ENCODE measurements around the gene PDCD4. TPM values are rescaled to one million over a fixed set of nuclear protein-coding genes. Genes with fewer than 3 reads are reported as not detected.

Gene PDCD4
- total RNA-seq, 2 experiments from 2014 or later: 97.1 to 98.4 TPM

GRCh38 chr10:110872145-110872983 lies 636 bp downstream of the PDCD4 start:
- H3K9me3 Mint-ChIP-seq (ENCODE audit: insufficient read depth): no peaks in the 10 kb centered on the region
- H3K4me1 Mint-ChIP-seq (ENCODE audit: low read depth): peaks cover 63% of the 10 kb centered on the region
- no peaks in the 10 kb centered on the region for H3K27me3 Mint-ChIP-seq (ENCODE audit: low read depth)
- DNase-seq (peak; percentile 90), ATAC-seq (peak; percentile 76)
- peak overlapping the region; percentile 89 for H3K4me3 Mint-ChIP-seq
- peak overlapping the region; percentile 93 for H3K27ac Mint-ChIP-seq
- CTCF ChIA-PET: interaction anchor here (0.7 to 2.1 kb wide), 19 partner anchors 10 to 288 kb away, joined by 3 to 13 read pairs (median 4); no protein-coding TSS in a partner anchor
- H3K36me3 Mint-ChIP-seq (ENCODE audit: low read depth): peaks cover 24% of the 10 kb centered on the region
- POLR2A ChIA-PET: interaction anchor here (0.6 to 3.2 kb wide), 23 partner anchors 8 to 127 kb away, joined by 3 to 24 read pairs (median 5); partner anchors contain the start of genes BBIP1 and SHOC2

- Mint-ChIP-seq H3K4me3 (peak overlapping the region; percentile 89), H3K27ac (peak overlapping the region; percentile 93), H3K27me3 (ENCODE audit: low read depth) (no peaks in the 10 kb centered on the region), H3K36me3 (ENCODE audit: low read depth) (peaks cover 33% of the 10 kb centered on the region), H3K4me1 (ENCODE audit: low read depth) (peaks cover 63% of the 10 kb centered on the region), H3K9me3 (ENCODE audit: insufficient read depth) (no peaks in the 10 kb centered on the region)
- ATAC-seq (no peak), DNase-seq (no peak)
- CTCF ChIA-PET: interaction anchor here (0.7 to 2.1 kb wide), 18 partner anchors 10 to 127 kb away, joined by 3 to 13 read pairs (median 4); partner anchors contain the start of genes BBIP1 and SHOC2
- POLR2A ChIA-PET: interaction anchor here (0.6 to 3.2 kb wide), 16 partner anchors 9 to 128 kb away, joined by 3 to 24 read pairs (median 5); partner anchors contain the start of genes BBIP1 and SHOC2
Observed at GRCh38 chr10:110872984-110873923, 1.5 kb downstream of the PDCD4 start.

GRCh38 chr10:110873951-110874350 lies 2.2 kb downstream of the PDCD4 start:
- Mint-ChIP-seq H3K9me3 (ENCODE audit: insufficient read depth) (no peaks in the 10 kb centered on the region), H3K4me3 (peak overlapping the region; percentile 89), H3K4me1 (ENCODE audit: low read depth) (peaks cover 60% of the 10 kb centered on the region), H3K27ac (peak overlapping the region; percentile 88), H3K27me3 (ENCODE audit: low read depth) (no peaks in the 10 kb centered on the region), H3K36me3 (ENCODE audit: low read depth) (peaks cover 40% of the 10 kb centered on the region)
- DNase-seq (no peak), ATAC-seq (no peak)
- CTCF ChIA-PET: interaction anchor here (2.1 kb wide), 1 partner anchor 128 kb away, joined by 7 read pairs; no protein-coding TSS in a partner anchor
- POLR2A ChIA-PET: interaction anchor here (3.2 kb wide), 1 partner anchor 37 kb away, joined by 24 read pairs; no protein-coding TSS in a partner anchor

- no peaks in the 10 kb centered on the region for H3K27me3 Mint-ChIP-seq (ENCODE audit: low read depth)
- peaks cover 53% of the 10 kb centered on the region for H3K4me1 Mint-ChIP-seq (ENCODE audit: low read depth)
- no peak for DNase-seq
- H3K9me3 Mint-ChIP-seq (ENCODE audit: insufficient read depth): no peaks in the 10 kb centered on the region
- no peak for ATAC-seq
- POLR2A ChIA-PET: interaction anchor here (1.7 to 1.9 kb wide), 2 partner anchors 11 kb away, joined by 5 to 10 read pairs; no protein-coding TSS in a partner anchor
- peaks cover 36% of the 10 kb centered on the region for H3K36me3 Mint-ChIP-seq (ENCODE audit: low read depth)
- no peak overlapping the region for H3K4me3 Mint-ChIP-seq
- peak overlapping the region; percentile 5 for H3K27ac Mint-ChIP-seq
- CTCF ChIA-PET: interaction anchor here (0.8 to 2.1 kb wide), 8 partner anchors 11 to 128 kb away, joined by 3 to 8 read pairs (median 4); no protein-coding TSS in a partner anchor
Observed at GRCh38 chr10:110876000-110876399, 4.3 kb downstream of the PDCD4 start.

- H3K27me3 Mint-ChIP-seq (ENCODE audit: low read depth): no peaks in the 10 kb centered on the region
- DNase-seq: no peak
- no peak overlapping the region for H3K4me3 Mint-ChIP-seq
- H3K36me3 Mint-ChIP-seq (ENCODE audit: low read depth): peaks cover 43% of the 10 kb centered on the region
- H3K9me3 Mint-ChIP-seq (ENCODE audit: insufficient read depth): no peaks in the 10 kb centered on the region
- POLR2A ChIA-PET: interaction anchor here (1.7 to 1.9 kb wide), 2 partner anchors 10 to 12 kb away, joined by 5 to 10 read pairs; no protein-coding TSS in a partner anchor
- no peak overlapping the region for H3K27ac Mint-ChIP-seq
- CTCF ChIA-PET: interaction anchor here (0.8 to 2.2 kb wide), 7 partner anchors 10 to 74 kb away, joined by 3 to 7 read pairs (median 4); no protein-coding TSS in a partner anchor
- ATAC-seq: no peak
- peaks cover 52% of the 10 kb centered on the region for H3K4me1 Mint-ChIP-seq (ENCODE audit: low read depth)
Observed at GRCh38 chr10:110876788-110877187, 5.1 kb downstream of the PDCD4 start.

- ATAC-seq: peak; percentile 9
- peaks cover 63% of the 10 kb centered on the region for H3K4me1 Mint-ChIP-seq (ENCODE audit: low read depth)
- no peaks in the 10 kb centered on the region for H3K9me3 Mint-ChIP-seq (ENCODE audit: insufficient read depth)
- H3K36me3 Mint-ChIP-seq (ENCODE audit: low read depth): peaks cover 61% of the 10 kb centered on the region
- no peak overlapping the region for H3K27ac Mint-ChIP-seq
- ChIA-PET POLR2A (interaction anchor here (0.9 to 1.2 kb wide), 3 partner anchors 9 to 39 kb away, joined by 3 to 6 read pairs (median 4); partner anchors contain the start of genes BBIP1, PDCD4 and SHOC2), CTCF (interaction anchor here (0.6 to 4.3 kb wide), 11 partner anchors 12 to 570 kb away, joined by 3 to 27 read pairs (median 3); no protein-coding TSS in a partner anchor)
- H3K27me3 Mint-ChIP-seq (ENCODE audit: low read depth): no peaks in the 10 kb centered on the region
- H3K4me3 Mint-ChIP-seq: no peak overlapping the region
- DNase-seq: no peak
Observed at GRCh38 chr10:110880012-110880411, 8.3 kb downstream of the PDCD4 start.

- no peaks in the 10 kb centered on the region for H3K9me3 Mint-ChIP-seq (ENCODE audit: insufficient read depth)
- H3K4me1 Mint-ChIP-seq (ENCODE audit: low read depth): peaks cover 62% of the 10 kb centered on the region
- DNase-seq (no peak), ATAC-seq (no peak)
- peaks cover 59% of the 10 kb centered on the region for H3K36me3 Mint-ChIP-seq (ENCODE audit: low read depth)
- CTCF ChIA-PET: interaction anchor here (0.8 to 4.3 kb wide), 5 partner anchors 13 to 108 kb away, joined by 3 to 27 read pairs (median 6); no protein-coding TSS in a partner anchor
- no peak overlapping the region for H3K4me3 Mint-ChIP-seq
- no peaks in the 10 kb centered on the region for H3K27me3 Mint-ChIP-seq (ENCODE audit: low read depth)
- POLR2A ChIA-PET: no interaction called here
- peak overlapping the region; percentile 18 for H3K27ac Mint-ChIP-seq
Observed at GRCh38 chr10:110881247-110881646, 9.5 kb downstream of the PDCD4 start.

- ATAC-seq: no peak
Observed at GRCh38 chr10:110881905-110882304, 10.2 kb downstream of the PDCD4 start.

GRCh38 chr10:110883924-110884323 lies 12.2 kb downstream of the PDCD4 start:
- CTCF ChIA-PET: interaction anchor here (0.9 to 1.9 kb wide), 9 partner anchors 10 to 138 kb away, joined by 3 to 20 read pairs (median 4); no protein-coding TSS in a partner anchor
- ATAC-seq (peak; percentile 70), DNase-seq (no peak)
- Mint-ChIP-seq H3K9me3 (ENCODE audit: insufficient read depth) (no peaks in the 10 kb centered on the region), H3K36me3 (ENCODE audit: low read depth) (peaks cover 53% of the 10 kb centered on the region), H3K4me1 (ENCODE audit: low read depth) (peaks cover 55% of the 10 kb centered on the region), H3K27me3 (ENCODE audit: low read depth) (no peaks in the 10 kb centered on the region), H3K27ac (peak overlapping the region; percentile 86), H3K4me3 (peak overlapping the region; percentile 73)
- POLR2A ChIA-PET: interaction anchor here (0.9 to 2.0 kb wide), 5 partner anchors 11 to 110 kb away, joined by 3 to 9 read pairs (median 5); partner anchors contain the start of gene PDCD4

More at GRCh38 chr10:110881905-110882304, 10.2 kb downstream of the PDCD4 start:
- POLR2A ChIA-PET: interaction anchor here (1.0 to 1.4 kb wide), 2 partner anchors 10 to 36 kb away, joined by 4 read pairs; partner anchors contain the start of gene PDCD4
- CTCF ChIA-PET: interaction anchor here (1.0 to 4.3 kb wide), 7 partner anchors 9 to 83 kb away, joined by 3 to 27 read pairs (median 5); partner anchors contain the start of gene PDCD4
- H3K27me3 Mint-ChIP-seq (ENCODE audit: low read depth): no peaks in the 10 kb centered on the region
- H3K36me3 Mint-ChIP-seq (ENCODE audit: low read depth): peaks cover 58% of the 10 kb centered on the region
- no peak overlapping the region for H3K4me3 Mint-ChIP-seq
- H3K9me3 Mint-ChIP-seq (ENCODE audit: insufficient read depth): no peaks in the 10 kb centered on the region
- H3K27ac Mint-ChIP-seq: no peak overlapping the region
- H3K4me1 Mint-ChIP-seq (ENCODE audit: low read depth): peaks cover 62% of the 10 kb centered on the region
- no peak for DNase-seq

GRCh38 chr10:110885932-110886674 lies 14.4 kb downstream of the PDCD4 start:
- no peak for ATAC-seq
- H3K4me3 Mint-ChIP-seq: no peak overlapping the region
- peak overlapping the region; percentile 5 for H3K27ac Mint-ChIP-seq

More at GRCh38 chr10:110885932-110886674, 14.4 kb downstream of the PDCD4 start:
- Mint-ChIP-seq H3K27me3 (ENCODE audit: low read depth) (no peaks in the 10 kb centered on the region), H3K36me3 (ENCODE audit: low read depth) (peaks cover 66% of the 10 kb centered on the region), H3K9me3 (ENCODE audit: insufficient read depth) (no peaks in the 10 kb centered on the region), H3K4me1 (ENCODE audit: low read depth) (peaks cover 46% of the 10 kb centered on the region)
- no peak for DNase-seq
- ChIA-PET POLR2A (interaction anchor here (0.8 to 2.0 kb wide), 4 partner anchors 10 to 19 kb away, joined by 3 to 9 read pairs (median 4); partner anchors contain the start of gene PDCD4), CTCF (interaction anchor here (0.7 to 2.5 kb wide), 10 partner anchors 8 to 276 kb away, joined by 3 to 15 read pairs (median 4); no protein-coding TSS in a partner anchor)
